K562 (cell line): ENCODE results near the gene CECR2. TPM values are rescaled to one million over a fixed set of nuclear protein-coding genes. Genes with fewer than 3 reads are reported as not detected.

Source experiments
- ATAC-seq: fragments of 200-7000 bp; cut with Tn5 transposase; 3 replicates; pipeline ENCODE4 v1.9.1; 2020; ENCODE audit warnings: moderate library complexity
- BruUV-seq: library from RNA; stranded (reverse); fragments of 400-500 nt; replicated peaks from 2 replicates; lab custom pipeline; 2021; lab: Mats Ljungman, UMichigan
- CTCF ChIA-PET: fragments of 300-600 bp; formaldehyde crosslinking; extraction: SDS; loops from one replicate; lab custom pipeline; 2021; ENCODE audit warnings: low intra/inter-chr PET ratio; lab: Yijun Ruan, JAX
- POLR2A ChIA-PET: fragments of 300-600, 350-650 bp; sonication (Branson Sonifier 250); formaldehyde crosslinking; extraction: SDS; loops from one replicate; lab custom pipeline; 2021; ENCODE audit warnings: antibody characterized with exemption, inconsistent platforms; lab: Yijun Ruan, JAX
- DNase-seq, 4 experiments: peaks; one replicate each; pipeline versions ENCODE4 v3.0.0 to v3.0.0-alpha.2; 2011 to 2018; ENCODE audit warnings: low spot score in 3 of 4, mixed read lengths in 3 of 4; ENCODE audit errors: extremely low read depth in 1 of 4
- FAIRE-seq: peaks from 2 replicates; lab custom pipeline; 2011; peaks lifted over from hg19 to GRCh38; lab: Jason Lieb, UNC
- H2AFZ ChIP-seq: 2 replicates; pipeline ENCODE4 v1.6.0; 2011; ENCODE audit warnings: low read depth, low read length, control low read depth, inconsistent platforms
- H3K27ac ChIP-seq: fragments of 200-600 bp; 3 replicates; pipeline ENCODE4 v1.8.0; 2011; ENCODE audit warnings: low read depth, mild to moderate bottlenecking, control low read depth, inconsistent platforms, low read length, moderate library complexity, mixed read lengths; ENCODE audit errors: extremely low read depth
- H3K27me3 ChIP-seq, 2 experiments: fragments of 300-600 bp in 1 of 2; 2 replicates in 1 of 2; 3 replicates in 1 of 2; pipeline versions ENCODE4 v1.6.0 to v1.8.0; 2011; ENCODE audit warnings: inconsistent platforms in 2 of 2, low read length in 2 of 2, mild to moderate bottlenecking in 1 of 2, mixed read lengths in 1 of 2, moderate library complexity in 1 of 2; ENCODE audit not compliant: control insufficient read depth in 2 of 2, insufficient read depth in 2 of 2
- H3K36me3 ChIP-seq: fragments of 300-600 bp; 3 replicates; pipeline ENCODE4 v1.8.0; 2011; ENCODE audit warnings: mild to moderate bottlenecking, low read length, inconsistent platforms; ENCODE audit not compliant: control insufficient read depth, insufficient read depth
- H3K4me1 ChIP-seq, 2 experiments: fragments of 200-600 bp in 1 of 2; replicated peaks in 1 of 2; 2 replicates in 1 of 2; 3 replicates in 1 of 2; pipeline versions ENCODE4 v1.5.1 to v1.8.0; 2011; ENCODE audit warnings: inconsistent platforms in 2 of 2, low read length in 2 of 2, mild to moderate bottlenecking in 1 of 2, mixed read lengths in 1 of 2, moderate library complexity in 1 of 2; ENCODE audit not compliant: control insufficient read depth in 2 of 2, insufficient read depth in 2 of 2
- H3K4me2 ChIP-seq: 2 replicates; pipeline ENCODE4 v1.6.1; 2011; ENCODE audit warnings: low read length, control low read depth, inconsistent platforms, mixed read lengths; ENCODE audit not compliant: insufficient read depth
- H3K4me3 ChIP-seq: fragments of 200-600 bp; sonication (generic), shearing (Covaris generic); 2 replicates; pipeline ENCODE4 v1.5.1; 2016; ENCODE audit warnings: control low read depth, inconsistent platforms
- H3K79me2 ChIP-seq: fragments of 200-600 bp; 3 replicates; pipeline ENCODE4 v1.8.0; 2011; ENCODE audit warnings: low read length, inconsistent platforms; ENCODE audit not compliant: control insufficient read depth, insufficient read depth
- H3K9ac ChIP-seq, 2 experiments: 2 replicates each; pipeline versions ENCODE4 v1.6.0 to v1.6.1; 2011; ENCODE audit warnings: low read depth in 2 of 2, low read length in 2 of 2, control low read depth in 1 of 2, inconsistent platforms in 1 of 2, mild to moderate bottlenecking in 1 of 2, mixed read lengths in 1 of 2; ENCODE audit not compliant: insufficient read depth in 1 of 2
- H3K9me1 ChIP-seq: one replicate; pipeline ENCODE4 v1.6.0; 2011; ENCODE audit warnings: inconsistent platforms, mild to moderate bottlenecking, low read length, moderate library complexity; ENCODE audit not compliant: control insufficient read depth, insufficient read depth
- H3K9me3 ChIP-seq: replicated peaks from 2 replicates; pipeline ENCODE4 v1.5.1; 2011; ENCODE audit warnings: low read depth, low read length, inconsistent platforms; ENCODE audit not compliant: control insufficient read depth, insufficient read depth
- H4K20me1 ChIP-seq: replicated peaks from 2 replicates; pipeline ENCODE4 v1.6.1; 2011; ENCODE audit warnings: low read length, inconsistent platforms, mixed read lengths; ENCODE audit not compliant: control insufficient read depth, insufficient read depth
- ARID2 ChIP-seq: fragments of 450-650 bp; IDR thresholded peaks from 2 replicates; pipeline ENCODE4 v1.6.1; 2017; ENCODE audit warnings: antibody characterized with exemption, mild to moderate bottlenecking
- CHCHD3 ChIP-seq: fragments of 250-450 bp; sonication (Bioruptor Pico); IDR thresholded peaks from 2 replicates; pipeline ENCODE4 v2.1.2; 2022; ENCODE audit warnings: mild to moderate bottlenecking
- CTCF ChIP-seq, 3 experiments: IDR thresholded peaks in 2 of 3; conservative IDR thresholded peaks in 1 of 3; 2 replicates each; pipeline ENCODE4 v1.5.1; 2011 to 2012; ENCODE audit warnings: low read length in 3 of 3, mild to moderate bottlenecking in 3 of 3, control low read depth in 2 of 3, improper control_type of control experiment in 1 of 3, inconsistent platforms in 1 of 3, low read depth in 1 of 3, mixed read lengths in 1 of 3, moderate library complexity in 1 of 3; ENCODE audit not compliant: insufficient read depth in 2 of 3
- NR2C2 ChIP-seq, 2 experiments: fragments of 200-800 bp in 1 of 2; sonication (Bioruptor generic) in 1 of 2; sonication (generic) in 1 of 2; formaldehyde crosslinking in 1 of 2; IDR thresholded peaks; 2 replicates each; pipeline versions ENCODE4 v1.6.1 to v1.8.0; 2016 to 2022; ENCODE audit warnings: mild to moderate bottlenecking in 1 of 2, missing compliant biosample characterization in 1 of 2, missing genetic modification characterization in 1 of 2, missing genetic modification reagents in 1 of 2
- RAD21 ChIP-seq, 2 experiments: fragments of 250-450 bp in 1 of 2; fragments of 450-650 bp in 1 of 2; sonication (Bioruptor Pico) in 1 of 2; formaldehyde crosslinking in 1 of 2; IDR thresholded peaks in 1 of 2; conservative IDR thresholded peaks in 1 of 2; 2 replicates each; pipeline versions ENCODE4 v1.4.0 to v1.8.0; 2020 to 2022; ENCODE audit warnings: mild to moderate bottlenecking in 2 of 2, moderate library complexity in 1 of 2
- SMAD1 ChIP-seq: fragments of 150-350 bp; IDR thresholded peaks from 2 replicates; pipeline ENCODE4 v1.6.1; 2014; ENCODE audit warnings: low read length, low read depth; ENCODE audit not compliant: partially characterized antibody
- SMC3 ChIP-seq: conservative IDR thresholded peaks from 2 replicates; pipeline ENCODE4 v1.6.1; 2011; ENCODE audit warnings: low read depth, low read length, improper control_type of control experiment; ENCODE audit not compliant: insufficient read depth
- STAG1 ChIP-seq: sonication (generic); formaldehyde crosslinking; IDR thresholded peaks from 2 replicates; pipeline ENCODE4 v1.5.0; 2020; ENCODE audit warnings: missing genetic modification reagents, borderline replicate concordance
- WGBS: fragments of 100-300 bp; shearing (Covaris generic); methylation state at CpG from one replicate; pipeline ENCODE4 v1.1.6; 2016; ENCODE audit warnings: low coverage, mixed read lengths; ENCODE audit not compliant: insufficient coverage; ENCODE audit errors: missing lambda C conversion rate; 5-methylcytosine and 5-hydroxymethylcytosine counted together
- in situ Hi-C: fragments of 300-500 bp; cut with MboI; formaldehyde crosslinking; loops from 4 replicates; pipeline ENCODE4 v1.15.0; 2018; ENCODE audit warnings: inconsistent platforms, mixed read lengths
- intact Hi-C: fragments of 100-400 bp; cut with micrococcal nuclease; formaldehyde crosslinking; loops from 2 replicates; pipeline ENCODE4 v1.14.2; 2022
- polyA plus RNA-seq, 8 experiments: library from polyadenylated mRNA; depleted of rRNA in 4 of 8; stranded (reverse) in 5 of 8; unstranded in 3 of 8; fragments of >200 nt; fragmentation: Nextera tagmentation in 2 of 8; fragmentation: Illumina TruSeq in 1 of 8; extraction: Ambion mirVana in 2 of 8; extraction: Trizol in 1 of 8; gene quantifications; 2 replicates each; pipeline versions ENCODE4 v1.2.1 to v1.2.3, GENCODE V29; 2011 to 2014; ENCODE audit warnings: inconsistent platforms in 1 of 8, missing spikeins in 1 of 8
- total RNA-seq, 7 experiments: library from RNA; depleted of rRNA in 6 of 7; stranded (reverse); fragments of >200 nt in 6 of 7; fragmentation: Illumina TruSeq in 2 of 7; extraction: Trizol in 2 of 7; gene quantifications; 2 replicates each; pipeline versions ENCODE4 v1.2.1 to v1.2.3, GENCODE V29; 2011 to 2021; ENCODE audit warnings: low replicate concordance in 1 of 7
- TF ChIP-seq, protein P1 (sequence below), 2 experiments: fragments of 450-650 bp; formaldehyde crosslinking in 1 of 2; IDR thresholded peaks; 2 replicates each; pipeline versions ENCODE4 v1.4.0 to v1.6.1; 2014 to 2020; ENCODE audit warnings: mild to moderate bottlenecking in 2 of 2, borderline replicate concordance in 1 of 2, low read depth in 1 of 2

The CECR2 gene
- total and polyA plus RNA-seq, 9 of the 15 experiments (the other 6 are each of a cell fraction or from before 2014, with no cell fraction given), result 0.01 to 1.00 (median 0.27) TPM

DNA sequence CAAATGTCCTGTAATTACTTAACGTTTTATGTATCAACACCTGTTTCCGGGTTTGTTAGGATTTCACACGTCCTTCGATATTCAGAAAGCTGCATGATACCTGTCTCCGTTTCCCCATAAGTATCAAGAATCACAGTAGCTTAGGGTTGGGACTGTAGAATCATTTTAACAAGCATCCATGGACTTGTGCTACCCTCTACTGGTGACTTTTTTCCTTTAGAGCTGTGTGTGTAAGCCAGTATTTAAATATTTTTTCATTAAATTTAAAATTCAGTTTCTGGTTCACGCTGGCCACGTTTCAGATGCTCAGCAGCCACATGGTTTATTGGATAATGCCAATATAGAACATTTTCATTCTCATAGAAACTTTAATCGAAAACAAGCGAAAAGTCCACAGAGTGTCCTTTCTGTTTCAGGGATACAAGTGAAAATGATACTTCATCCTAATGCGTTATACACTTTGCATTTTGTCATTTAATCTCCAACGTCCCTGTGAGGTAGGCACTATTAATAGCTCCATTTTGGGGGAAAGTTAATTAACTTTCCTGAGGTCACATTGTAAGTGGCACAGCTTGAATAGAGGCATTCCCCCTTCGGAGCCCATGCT lies 132.5 kb downstream of the CECR2 start:
- H3K36me3 ChIP-seq, result no peaks in the 10 kb centered on the region
- H3K79me2 ChIP-seq, result no peaks in the 10 kb centered on the region
- BruUV-seq, result no TSS peak
- no peak overlapping the region for H3K27ac ChIP-seq
- no peaks in the 10 kb centered on the region for H3K9me1 ChIP-seq
- 4% methylated on average over 12 of the region's 12 CpGs for WGBS
- DNase-seq (peak; percentile 51 to 75 (median 56)), ATAC-seq (peak; percentile 91), FAIRE-seq (peak; percentile 84)
- no peaks in the 10 kb centered on the region for H3K9me3 ChIP-seq
- in situ Hi-C loops, result loop anchor here (5.0 kb wide), 1 partner anchor 429 kb away; no protein-coding TSS in a partner anchor
- H3K27me3 ChIP-seq, result peaks cover 17 to 31% of the 10 kb centered on the region in 2 experiments
- H3K4me1 ChIP-seq, result no peaks in the 10 kb centered on the region
- H3K4me3 ChIP-seq, result no peak overlapping the region
- POLR2A ChIA-PET, result interaction anchor here (0.6 to 1.7 kb wide), 8 partner anchors 8 to 330 kb away, joined by 3 to 5 read pairs (median 4); no protein-coding TSS in a partner anchor
- CTCF ChIA-PET, result interaction anchor here (0.6 to 2.2 kb wide), 6 partner anchors 105 to 646 kb away, joined by 3 to 10 read pairs (median 4); no protein-coding TSS in a partner anchor
- H3K9ac ChIP-seq, result no peak overlapping the region
- intact Hi-C loops, result loop anchor here (1.0 to 5.0 kb wide), 3 partner anchors 330 to 584 kb away; no protein-coding TSS in a partner anchor
- H3K4me2 ChIP-seq, result no peak overlapping the region
- H4K20me1 ChIP-seq, result no peaks in the 10 kb centered on the region
- H2AFZ ChIP-seq, result no peak overlapping the region
- TF ChIP-seq SMC3 (peak; percentile 66), ARID2 (0 out of 2 replicates have a peak, but pooled peaks have one; percentile 42), NR2C2 (CRISPR knock-in tag; IDR thresholded peaks at IDR 0.05) (no peak), NR2C2 (tag; IDR thresholded peaks at IDR 0.05) (0 out of 2 replicates have a peak, but pooled peaks have one; percentile 17), STAG1 (CRISPR knock-in tag) (peak; percentile 22; the same call in 1 of the 2 replicates), RAD21 (CRISPR knock-in tag; conservative IDR thresholded peaks at IDR 0.05 in 1 of 2, IDR thresholded peaks at IDR 0.05 in 1 of 2) (peak; percentile 87 to 96), CHCHD3 (CRISPR knock-in tag) (no peak), SMAD1 (no peak), CTCF (IDR thresholded peaks at IDR 0.05 in 2 of 3, conservative IDR thresholded peaks at IDR 0.05 in 1 of 3; ENCODE audit: insufficient read depth in 2 of 3, low read depth in 1 of 3, low read length in 3 of 3) (peak; percentile 67 to 95 (median 68); a peak in 5 of 6 replicates)
- TF ChIP-seq, protein P1, sequence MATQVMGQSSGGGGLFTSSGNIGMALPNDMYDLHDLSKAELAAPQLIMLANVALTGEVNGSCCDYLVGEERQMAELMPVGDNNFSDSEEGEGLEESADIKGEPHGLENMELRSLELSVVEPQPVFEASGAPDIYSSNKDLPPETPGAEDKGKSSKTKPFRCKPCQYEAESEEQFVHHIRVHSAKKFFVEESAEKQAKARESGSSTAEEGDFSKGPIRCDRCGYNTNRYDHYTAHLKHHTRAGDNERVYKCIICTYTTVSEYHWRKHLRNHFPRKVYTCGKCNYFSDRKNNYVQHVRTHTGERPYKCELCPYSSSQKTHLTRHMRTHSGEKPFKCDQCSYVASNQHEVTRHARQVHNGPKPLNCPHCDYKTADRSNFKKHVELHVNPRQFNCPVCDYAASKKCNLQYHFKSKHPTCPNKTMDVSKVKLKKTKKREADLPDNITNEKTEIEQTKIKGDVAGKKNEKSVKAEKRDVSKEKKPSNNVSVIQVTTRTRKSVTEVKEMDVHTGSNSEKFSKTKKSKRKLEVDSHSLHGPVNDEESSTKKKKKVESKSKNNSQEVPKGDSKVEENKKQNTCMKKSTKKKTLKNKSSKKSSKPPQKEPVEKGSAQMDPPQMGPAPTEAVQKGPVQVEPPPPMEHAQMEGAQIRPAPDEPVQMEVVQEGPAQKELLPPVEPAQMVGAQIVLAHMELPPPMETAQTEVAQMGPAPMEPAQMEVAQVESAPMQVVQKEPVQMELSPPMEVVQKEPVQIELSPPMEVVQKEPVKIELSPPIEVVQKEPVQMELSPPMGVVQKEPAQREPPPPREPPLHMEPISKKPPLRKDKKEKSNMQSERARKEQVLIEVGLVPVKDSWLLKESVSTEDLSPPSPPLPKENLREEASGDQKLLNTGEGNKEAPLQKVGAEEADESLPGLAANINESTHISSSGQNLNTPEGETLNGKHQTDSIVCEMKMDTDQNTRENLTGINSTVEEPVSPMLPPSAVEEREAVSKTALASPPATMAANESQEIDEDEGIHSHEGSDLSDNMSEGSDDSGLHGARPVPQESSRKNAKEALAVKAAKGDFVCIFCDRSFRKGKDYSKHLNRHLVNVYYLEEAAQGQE (IDR thresholded peaks at IDR 0.05; ENCODE audit: borderline replicate concordance), result peak; percentile 86
- TF ChIP-seq, protein P1 (CRISPR knock-in tag; IDR thresholded peaks at IDR 0.05; ENCODE audit: low read depth), result no peak
